Activated T-cell treated with anti-CD3 and anti-CD28 coated beads for 4 hours (primary cell): ENCODE results near the gene PPM1D.
"Not testable (repeated sequence)": the region's sequence is repeated elsewhere in the genome, so short reads cannot be mapped to it uniquely, and the experiment has no call there.

ENCODE experiments used
- DNase-seq: peaks from one replicate; pipeline ENCODE4 v3.0.0-alpha.2; 2020

Gene PPM1D

GRCh38 chr17:60594170-60594569 is 5.8 kb upstream of the PPM1D start:
- not testable (repeated sequence) for DNase-seq

DNA sequence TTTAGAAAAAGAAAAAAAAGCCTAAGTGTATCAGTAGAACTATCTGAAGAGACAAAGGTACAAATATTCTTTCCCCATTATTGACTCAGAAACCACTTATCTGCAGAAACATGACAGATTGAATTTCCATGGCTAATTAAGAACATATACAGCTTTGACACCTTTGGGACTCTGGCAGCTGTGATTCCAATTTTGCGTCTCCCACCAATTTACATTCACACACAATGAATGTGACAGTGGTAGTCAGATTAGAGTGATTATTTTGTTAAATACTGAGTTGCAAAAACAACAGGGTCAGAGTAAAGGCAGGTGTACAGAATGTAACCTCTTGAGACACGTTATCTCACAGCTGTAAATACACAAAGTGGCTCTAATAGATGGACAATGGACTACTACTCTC is 5.3 kb upstream of the PPM1D start:
- DNase-seq, result no peak

DNA sequence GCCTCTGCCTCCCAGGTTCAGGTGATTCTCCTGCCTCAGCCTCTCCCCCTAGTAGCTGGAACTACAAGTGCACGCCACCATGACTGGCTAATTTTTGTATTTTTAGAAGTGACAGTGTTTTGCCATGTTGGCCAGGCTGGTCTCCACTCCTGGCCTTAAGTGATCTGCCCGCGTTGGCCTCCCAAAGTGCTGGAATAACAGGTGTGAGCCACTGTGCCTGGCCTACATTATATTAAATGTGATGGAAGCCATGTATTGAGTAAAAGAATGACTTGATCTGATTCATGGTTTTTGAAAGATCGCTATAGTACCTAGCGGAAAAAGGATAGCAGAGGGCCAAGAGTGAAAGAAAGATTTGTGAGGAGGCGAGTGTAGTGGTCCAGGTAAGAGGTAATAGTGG is 2.7 kb upstream of the PPM1D start:
- DNase-seq, result no peak

- no peak for DNase-seq
Observed at GRCh38 chr17:60598001-60598736, 1.8 kb upstream of the PPM1D start.

GRCh38 chr17:60599220-60599619 is 773 bp upstream of the PPM1D start:
- no peak for DNase-seq

DNA sequence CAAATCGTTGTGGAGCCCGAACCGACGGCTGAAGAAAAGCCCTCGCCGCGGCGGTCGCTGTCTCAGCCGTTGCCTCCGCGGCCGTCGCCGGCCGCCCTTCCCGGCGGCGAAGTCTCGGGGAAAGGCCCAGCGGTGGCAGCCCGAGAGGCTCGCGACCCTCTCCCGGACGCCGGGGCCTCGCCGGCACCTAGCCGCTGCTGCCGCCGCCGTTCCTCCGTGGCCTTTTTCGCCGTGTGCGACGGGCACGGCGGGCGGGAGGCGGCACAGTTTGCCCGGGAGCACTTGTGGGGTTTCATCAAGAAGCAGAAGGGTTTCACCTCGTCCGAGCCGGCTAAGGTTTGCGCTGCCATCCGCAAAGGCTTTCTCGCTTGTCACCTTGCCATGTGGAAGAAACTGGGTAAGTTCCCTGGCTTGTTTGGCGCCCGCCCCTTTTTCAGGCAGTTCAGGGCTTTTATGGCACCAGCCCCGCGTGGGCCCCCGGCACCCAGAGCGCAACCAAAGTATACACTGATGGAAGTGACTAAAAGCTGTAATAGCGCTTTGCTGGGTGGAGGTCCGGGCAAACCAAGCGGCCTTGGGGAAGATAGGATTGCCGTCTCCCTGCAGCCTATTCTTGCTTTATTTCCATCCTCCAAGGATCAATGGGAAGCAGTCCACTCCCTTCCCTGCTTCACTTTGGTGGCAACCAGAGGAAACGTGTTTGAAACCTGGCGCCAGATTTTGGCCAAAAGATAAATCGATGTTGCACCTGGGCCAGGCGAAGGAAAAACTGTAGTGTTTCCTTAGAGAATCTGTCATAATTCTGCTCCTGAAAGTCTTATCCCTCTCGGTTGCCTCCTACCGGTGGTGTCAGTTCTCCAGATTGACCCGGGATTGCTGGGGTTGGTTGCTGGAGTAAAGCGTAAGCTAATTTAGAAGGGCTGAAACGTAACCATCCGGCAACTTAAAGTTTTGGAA is 775 bp downstream of the PPM1D start:
- DNase-seq, result peak; percentile 49

- peak; percentile 27 for DNase-seq
Observed at GRCh38 chr17:60601447-60602384, 1.7 kb downstream of the PPM1D start.

- DNase-seq, result no peak
Observed at GRCh38 chr17:60602385-60602742, 2.4 kb downstream of the PPM1D start.

- no peak for DNase-seq
Observed at GRCh38 chr17:60602871-60603270, 2.9 kb downstream of the PPM1D start.

DNA sequence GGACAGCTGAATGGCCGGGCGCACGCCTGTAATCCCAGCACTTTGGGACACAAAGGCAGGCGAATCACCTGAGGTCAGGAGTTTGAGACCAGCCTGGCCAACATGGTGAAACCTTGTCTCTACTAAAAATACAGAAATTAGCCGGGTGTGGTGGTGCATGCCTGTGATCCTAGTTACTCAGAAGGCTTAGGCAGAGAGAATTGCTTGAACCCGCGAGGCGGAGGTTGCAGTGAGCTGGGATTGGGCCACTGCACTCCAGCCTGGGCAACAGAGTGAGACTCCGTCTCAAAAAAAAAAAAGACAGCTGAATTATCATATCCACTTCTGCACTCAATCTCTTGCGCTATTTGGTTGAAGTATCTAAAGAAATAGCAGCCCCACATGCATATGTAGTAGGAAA is 3.5 kb downstream of the PPM1D start:
- not testable (repeated sequence) for DNase-seq

DNA sequence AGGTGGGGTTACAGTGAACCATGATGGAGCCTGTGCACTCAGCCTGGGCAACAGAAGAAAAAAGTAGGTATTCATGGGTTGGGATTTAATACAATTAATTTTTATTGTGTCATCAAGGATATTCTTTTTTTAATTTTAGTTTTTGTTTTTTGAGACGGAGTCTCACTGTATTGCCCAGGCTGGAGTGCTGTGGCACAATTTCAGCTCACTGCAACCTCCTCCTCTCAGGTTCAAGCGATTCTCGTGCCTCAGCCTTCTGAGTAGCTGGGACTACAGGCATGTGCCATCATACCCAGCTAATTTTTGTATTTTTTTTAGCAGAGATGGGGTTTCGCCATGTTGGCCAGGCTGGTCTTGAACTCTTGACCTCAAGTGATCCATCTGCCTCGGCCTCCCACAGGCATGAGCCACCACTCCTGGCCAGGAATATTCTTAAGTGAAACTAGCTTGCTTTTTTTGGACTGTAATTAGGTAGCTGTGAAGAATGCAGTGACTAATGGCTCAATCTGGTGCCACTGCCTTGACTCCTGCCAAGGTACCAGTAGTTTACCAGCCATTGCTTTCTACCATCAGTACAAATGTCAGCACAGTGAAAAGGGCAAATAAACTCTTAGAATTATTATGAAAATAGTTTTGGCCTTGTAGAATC is 4.8 kb downstream of the PPM1D start:
- DNase-seq, result no peak

GRCh38 chr17:60606036-60606435 is 6.0 kb downstream of the PPM1D start:
- DNase-seq, result no peak

DNA sequence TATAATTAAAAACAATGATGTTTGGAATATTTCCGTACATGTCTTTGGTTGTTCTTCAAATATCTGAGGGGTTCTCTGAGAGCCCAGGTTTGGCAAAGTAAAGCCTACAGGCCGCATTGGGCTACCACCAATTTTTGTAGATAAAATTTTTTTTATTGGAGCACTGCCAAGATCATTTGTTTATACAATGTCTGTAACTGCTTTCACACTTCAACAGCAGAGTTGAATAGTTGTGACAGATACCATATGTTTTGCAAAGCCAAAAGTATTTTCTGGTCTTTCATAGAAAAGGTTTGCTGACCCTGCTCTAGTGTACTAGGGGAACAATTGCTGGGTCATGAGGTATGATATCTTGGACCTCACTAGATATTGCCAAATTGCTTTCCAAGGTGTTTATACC is 10.5 kb downstream of the PPM1D start:
- DNase-seq, result no peak

- not testable (repeated sequence) for DNase-seq
Observed at GRCh38 chr17:60611321-60611720, 11.3 kb downstream of the PPM1D start.

GRCh38 chr17:60613325-60613724 is 13.3 kb downstream of the PPM1D start:
- no peak for DNase-seq

DNA sequence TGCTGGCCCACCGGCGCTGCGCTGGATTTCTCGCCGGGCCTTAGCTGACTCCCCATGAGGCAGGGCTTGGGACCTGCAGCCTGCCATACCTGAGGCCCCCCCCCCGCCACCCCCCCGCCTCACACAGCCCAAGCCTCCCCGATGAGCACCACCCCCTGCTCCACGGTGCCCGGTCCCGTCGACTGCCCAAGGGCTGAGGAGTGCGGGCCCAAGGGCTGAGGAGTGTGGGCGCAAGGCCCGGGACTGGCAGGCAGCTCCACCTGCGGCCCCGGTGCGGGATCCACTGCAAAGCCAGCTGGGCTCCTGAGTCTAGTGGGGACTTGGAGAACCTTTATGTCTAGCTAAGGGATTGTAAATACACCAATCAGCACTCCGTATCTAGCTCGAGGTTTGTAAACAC is 13.8 kb downstream of the PPM1D start:
- DNase-seq, result not testable (repeated sequence)

- DNase-seq, result not testable (repeated sequence)
Observed at GRCh38 chr17:60614247-60614646, 14.3 kb downstream of the PPM1D start.

- no peak for DNase-seq
Observed at GRCh38 chr17:60615108-60615507, 15.1 kb downstream of the PPM1D start.

- DNase-seq, result no peak
Observed at GRCh38 chr17:60615840-60616239, 15.8 kb downstream of the PPM1D start.

GRCh38 chr17:60618080-60618479 is 18.1 kb downstream of the PPM1D start:
- DNase-seq, result no peak

- no peak for DNase-seq
Observed at GRCh38 chr17:60618854-60619526, 19.0 kb downstream of the PPM1D start.

- DNase-seq, result no peak
Observed at GRCh38 chr17:60622961-60623360, 23.0 kb downstream of the PPM1D start.
